ENCODE data around the gene CNPY2.
"Not testable (repeated sequence)": the region's sequence is repeated elsewhere in the genome, so short reads cannot be mapped to it uniquely, and the experiment has no call there.

CNPY2 gene

DNA sequence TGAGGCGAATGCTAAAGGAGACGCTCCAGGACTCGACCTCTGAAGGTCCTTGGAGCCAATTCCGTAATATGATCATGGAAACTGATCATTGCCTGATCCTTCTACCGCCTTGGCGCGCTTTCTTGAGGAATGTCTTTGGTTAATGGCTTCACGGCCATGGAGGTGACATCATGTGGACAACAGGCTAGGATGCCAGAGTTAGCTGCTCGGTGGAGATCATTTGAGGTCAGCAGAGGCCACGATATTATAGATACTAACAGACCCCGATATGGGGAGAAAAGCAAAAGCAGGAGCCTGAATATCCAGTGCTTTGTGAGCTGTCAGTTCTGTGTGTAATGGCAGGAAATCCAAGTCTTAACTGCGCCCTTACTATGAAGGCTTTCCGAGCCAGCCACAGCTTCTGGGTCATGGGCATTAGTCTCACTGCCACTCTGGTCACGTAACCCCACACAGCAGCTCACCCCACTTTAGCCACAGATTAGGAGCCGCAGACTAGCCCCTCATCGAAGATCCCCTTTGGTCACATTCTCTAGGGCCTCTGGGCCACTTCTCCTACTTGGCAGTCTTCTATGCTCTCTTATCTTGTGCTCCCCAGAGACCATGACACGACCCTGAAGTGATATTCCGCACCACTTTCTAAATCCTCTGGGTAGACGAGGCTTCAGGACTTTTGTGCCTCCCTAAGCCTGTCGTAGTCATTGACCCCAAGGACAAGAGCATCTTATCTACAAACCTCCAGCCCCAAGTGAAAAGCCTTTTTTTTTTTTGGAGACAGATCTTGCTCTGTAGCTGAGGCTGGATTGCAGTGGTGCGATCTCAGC lies 14.9 kb downstream of the CNPY2 start:
- H3K4me3 ChIP-seq, result peak overlapping the region; percentile 44 to 88 (median 73)
- peak overlapping the region in 20 of 21 experiments; percentile 81 to 98 (median 96) for H3K27ac ChIP-seq

- peak within 1 kb of the TSS; percentile 73 to 98 (median 96) for H3K27ac ChIP-seq
- peak within 1 kb of the TSS; percentile 44 to 88 (median 73) for H3K4me3 ChIP-seq
These were observed 15.7 kb downstream of the CNPY2 start, which contains the start of gene CS for GRCh38 chr12:56299853-56300643. CS (minus strand) TSS chr12:56300330; CDS start chr12:56300201, 129 bp downstream.

GRCh38 chr12:56299308-56299852 lies 16.4 kb downstream of the CNPY2 start:
- Histone ChIP-seq H3K4me3 (peak overlapping the region; percentile 44 to 88 (median 73)), H3K27ac (peak overlapping the region; percentile 73 to 98 (median 96))

GRCh38 chr12:56298828-56299227 lies 17.0 kb downstream of the CNPY2 start:
- peak overlapping the region; percentile 44 to 88 (median 73) for H3K4me3 ChIP-seq
- peak overlapping the region in 15 of 21 experiments; percentile 32 to 98 (median 95) for H3K27ac ChIP-seq

- Histone ChIP-seq H3K27ac (peak overlapping the region in 1 of 21 experiments; percentile 0), H3K4me3 (no peak overlapping the region)
These were observed 18.4 kb downstream of the CNPY2 start for GRCh38 chr12:56297400-56297799.

DNA sequence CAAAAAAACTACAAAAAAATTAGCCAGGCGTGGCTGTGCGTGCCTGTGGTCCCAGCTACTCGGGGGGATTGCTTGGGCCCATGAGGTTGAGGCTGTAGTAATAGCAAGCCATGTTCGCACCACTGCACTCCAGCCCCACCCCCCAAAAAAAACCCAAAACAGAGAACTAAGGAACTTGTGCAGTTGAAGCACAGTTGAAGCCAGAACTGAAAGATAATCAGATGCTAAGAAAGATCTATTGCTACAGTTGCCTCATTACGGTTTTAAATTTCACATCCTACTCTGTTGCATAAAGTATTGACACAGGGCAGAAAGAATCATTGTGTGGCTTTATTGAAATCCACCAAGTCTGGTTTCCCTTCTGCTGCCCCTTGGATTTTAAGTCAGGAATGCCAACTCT lies 19.5 kb downstream of the CNPY2 start:
- peak overlapping the region in 1 of 21 experiments; percentile 62 for H3K27ac ChIP-seq
- H3K4me3 ChIP-seq, result no peak overlapping the region

GRCh38 chr12:56293795-56294194 lies 22.0 kb downstream of the CNPY2 start:
- Histone ChIP-seq H3K4me3 (no peak overlapping the region), H3K27ac (peak overlapping the region in 1 of 21 experiments; percentile 33)

GRCh38 chr12:56288705-56289387 lies 26.9 kb downstream of the CNPY2 start:
- peak overlapping the region in 1 of 21 experiments; percentile 17 for H3K27ac ChIP-seq
- no peak overlapping the region for H3K4me3 ChIP-seq

DNA sequence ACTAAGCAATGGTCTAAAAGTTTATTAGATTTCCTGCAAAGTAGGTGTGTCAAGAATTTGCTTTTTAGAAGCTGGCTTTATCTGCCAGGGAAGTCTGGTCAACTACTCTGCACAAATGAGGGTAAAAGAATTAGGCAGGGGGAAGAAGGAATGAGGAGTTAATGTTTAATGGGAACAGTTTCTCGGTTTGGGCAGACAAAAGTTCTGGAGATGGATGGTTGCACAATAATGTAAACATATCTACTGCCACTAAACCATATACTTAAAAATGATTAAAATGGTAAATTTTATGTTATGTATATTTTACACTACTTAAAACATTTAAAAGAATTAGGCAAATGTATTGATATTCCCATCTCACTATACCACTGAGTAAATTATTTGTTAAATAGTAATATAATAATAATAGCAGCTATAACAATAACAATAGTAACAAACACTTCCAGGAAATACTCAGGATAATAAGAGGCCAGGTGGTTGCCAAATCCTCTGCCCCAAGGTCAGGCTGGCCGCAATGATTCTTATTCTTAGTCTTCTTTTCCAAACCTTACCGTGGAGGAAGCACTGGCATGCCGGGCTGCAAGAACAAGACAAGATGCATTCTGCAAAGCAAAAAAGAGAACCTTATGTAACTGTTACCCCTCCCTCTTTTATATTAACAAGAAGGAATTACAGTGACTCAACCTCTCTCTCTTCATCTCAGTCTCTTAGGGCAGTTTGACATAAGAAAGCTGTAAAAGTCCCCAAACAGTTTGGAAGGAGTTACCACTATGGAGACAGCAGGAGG lies 29.6 kb downstream of the CNPY2 start:
- Histone ChIP-seq H3K27ac (peak overlapping the region in 2 of 21 experiments; percentile 0 to 16), H3K4me3 (no peak overlapping the region)

GRCh38 chr12:56284263-56284662 lies 31.5 kb downstream of the CNPY2 start:
- H3K27ac ChIP-seq, H3K4me3 ChIP-seq: not testable (repeated sequence)

- no peak overlapping the region for H3K27ac ChIP-seq
- H3K4me3 ChIP-seq, result no peak overlapping the region
These were observed 33.2 kb downstream of the CNPY2 start for GRCh38 chr12:56282579-56282978.

- Histone ChIP-seq H3K27ac (no peak overlapping the region), H3K4me3 (no peak overlapping the region)
These were observed 33.8 kb downstream of the CNPY2 start for GRCh38 chr12:56282030-56282429.

DNA sequence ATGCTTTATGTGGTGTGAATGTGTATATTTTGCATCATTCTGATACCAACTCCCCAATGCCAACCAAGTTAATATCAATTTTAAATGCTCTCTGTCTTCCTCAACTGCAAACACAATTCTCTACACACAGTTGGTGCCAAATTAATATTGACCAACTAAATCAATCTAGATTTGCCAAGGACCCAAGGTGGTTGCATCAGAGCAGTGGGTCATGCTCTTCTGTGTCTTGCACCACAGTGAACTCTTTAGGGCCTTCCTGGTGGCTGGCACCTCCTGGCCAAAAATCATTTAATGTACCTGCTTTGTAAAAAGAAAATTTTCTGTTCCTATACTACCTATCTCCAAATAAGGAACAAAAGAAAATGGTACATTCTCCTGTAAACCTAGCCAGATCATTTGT lies 34.9 kb downstream of the CNPY2 start:
- Histone ChIP-seq H3K27ac (no peak overlapping the region), H3K4me3 (no peak overlapping the region)

DNA sequence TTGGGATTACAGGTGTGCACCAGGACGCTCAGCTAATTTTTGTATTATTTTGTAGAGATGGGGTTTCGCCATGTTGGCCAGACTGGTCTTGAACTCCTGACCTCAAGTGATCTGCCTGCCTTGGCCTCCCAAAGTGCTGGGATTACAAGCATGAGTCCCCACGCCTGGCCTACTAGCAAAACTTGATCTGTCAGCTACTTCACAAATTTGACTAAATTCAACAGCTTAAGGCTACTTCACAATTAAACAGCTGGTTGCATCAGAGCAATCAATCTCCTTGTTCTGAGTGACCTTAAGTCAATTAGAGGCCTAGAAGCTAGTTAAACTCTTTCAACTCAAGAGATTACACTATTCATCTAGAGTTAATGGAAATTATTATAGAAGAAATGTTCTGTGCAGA lies 36.9 kb downstream of the CNPY2 start:
- no peak overlapping the region for H3K27ac ChIP-seq
- H3K4me3 ChIP-seq, result no peak overlapping the region

- no peak overlapping the region for H3K4me3 ChIP-seq
- H3K27ac ChIP-seq, result no peak overlapping the region
These were observed 41.5 kb downstream of the CNPY2 start for GRCh38 chr12:56274299-56274698.

- H3K27ac ChIP-seq, H3K4me3 ChIP-seq: not testable (repeated sequence)
These were observed 43.3 kb downstream of the CNPY2 start for GRCh38 chr12:56272468-56272867.

GRCh38 chr12:56271031-56271430 lies 44.8 kb downstream of the CNPY2 start:
- Histone ChIP-seq H3K4me3 (no peak overlapping the region), H3K27ac (no peak overlapping the region)

DNA sequence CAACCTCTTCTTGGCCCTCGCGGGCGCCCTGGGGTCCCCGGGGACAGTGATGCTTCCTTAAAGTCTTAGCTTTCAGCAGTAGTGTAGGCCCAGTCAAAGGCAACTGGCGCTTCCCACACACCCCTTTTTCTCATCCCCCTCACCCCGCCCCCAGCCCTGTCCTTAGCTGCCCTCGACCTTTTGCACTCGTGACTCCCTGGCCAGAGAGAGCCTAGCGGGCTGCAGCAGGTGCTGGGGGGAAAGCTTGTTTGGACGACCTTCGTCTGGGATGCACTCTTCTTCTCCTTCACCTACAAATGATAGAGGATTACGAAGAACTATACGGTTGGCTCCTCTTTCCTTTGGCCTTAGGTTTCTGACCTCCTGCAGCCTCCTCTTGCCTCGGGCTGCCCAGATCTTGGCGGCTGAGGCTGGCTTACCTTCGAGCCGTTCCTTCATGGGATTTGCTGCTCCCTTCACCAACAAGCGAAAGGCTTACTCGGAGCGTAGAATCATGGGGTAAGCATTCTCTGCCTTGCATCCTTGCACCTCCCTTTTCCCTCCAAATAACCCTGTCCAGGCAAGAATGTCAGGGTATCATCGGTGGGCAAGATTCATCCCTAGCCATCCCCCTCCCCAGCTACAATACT lies 48.2 kb downstream of the CNPY2 start:
- peak overlapping the region; percentile 54 to 73 (median 68) for H3K4me3 ChIP-seq
- peak overlapping the region in 19 of 21 experiments; percentile 68 to 95 (median 90) for H3K27ac ChIP-seq
